ENCODE data around the gene PRDM16. TPM values are rescaled to one million over a fixed set of nuclear protein-coding genes. Genes with fewer than 3 reads are reported as not detected.

Gene PRDM16
- total RNA-seq, 4 donors from 2014 or later, result 0.26 to 7.7 (median 0.35) TPM; not detected in 1

DNA sequence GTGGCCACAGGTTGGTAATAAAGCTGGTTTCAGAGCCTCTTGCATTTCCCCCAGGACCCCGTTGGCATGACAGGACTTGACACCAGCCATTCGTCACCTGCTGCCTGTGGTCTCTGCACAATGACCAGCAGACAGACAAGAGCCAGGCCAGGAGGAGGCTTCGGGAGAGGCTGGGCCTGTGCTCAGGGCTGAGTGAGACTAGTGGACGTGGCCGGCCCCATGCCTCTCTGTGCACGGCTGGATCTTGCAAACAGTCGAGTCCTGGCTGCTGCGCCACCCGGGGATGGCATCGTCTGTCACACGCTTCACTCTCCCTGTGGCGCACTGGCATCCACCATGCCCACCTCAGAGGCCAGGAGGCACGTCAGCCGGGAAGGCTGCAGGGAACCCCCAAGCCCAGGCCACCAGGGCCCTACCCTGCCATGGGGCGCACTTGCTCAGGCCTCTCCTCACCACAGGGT, 208.0 kb downstream of the PRDM16 start:
- H3K27ac ChIP-seq, result no peak overlapping the region
- H3K36me3 ChIP-seq, result no peaks in the 10 kb centered on the region
- H3K27me3 ChIP-seq, result no peaks in the 10 kb centered on the region
- TF ChIP-seq, protein P1, sequence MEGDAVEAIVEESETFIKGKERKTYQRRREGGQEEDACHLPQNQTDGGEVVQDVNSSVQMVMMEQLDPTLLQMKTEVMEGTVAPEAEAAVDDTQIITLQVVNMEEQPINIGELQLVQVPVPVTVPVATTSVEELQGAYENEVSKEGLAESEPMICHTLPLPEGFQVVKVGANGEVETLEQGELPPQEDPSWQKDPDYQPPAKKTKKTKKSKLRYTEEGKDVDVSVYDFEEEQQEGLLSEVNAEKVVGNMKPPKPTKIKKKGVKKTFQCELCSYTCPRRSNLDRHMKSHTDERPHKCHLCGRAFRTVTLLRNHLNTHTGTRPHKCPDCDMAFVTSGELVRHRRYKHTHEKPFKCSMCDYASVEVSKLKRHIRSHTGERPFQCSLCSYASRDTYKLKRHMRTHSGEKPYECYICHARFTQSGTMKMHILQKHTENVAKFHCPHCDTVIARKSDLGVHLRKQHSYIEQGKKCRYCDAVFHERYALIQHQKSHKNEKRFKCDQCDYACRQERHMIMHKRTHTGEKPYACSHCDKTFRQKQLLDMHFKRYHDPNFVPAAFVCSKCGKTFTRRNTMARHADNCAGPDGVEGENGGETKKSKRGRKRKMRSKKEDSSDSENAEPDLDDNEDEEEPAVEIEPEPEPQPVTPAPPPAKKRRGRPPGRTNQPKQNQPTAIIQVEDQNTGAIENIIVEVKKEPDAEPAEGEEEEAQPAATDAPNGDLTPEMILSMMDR (IDR thresholded peaks at IDR 0.05), result no peak
- TF ChIP-seq POLR2A (IDR thresholded peaks at IDR 0.05), result no peak
- no peaks in the 10 kb centered on the region for H3K4me1 ChIP-seq
- intact Hi-C loops (cut with DNase I; ENCODE audit: low total_unique reads), result no loop called here
- DNase-seq, result no peak
- no peak overlapping the region for H3K4me3 ChIP-seq
- H3K9me3 ChIP-seq, result no peaks in the 10 kb centered on the region

DNA sequence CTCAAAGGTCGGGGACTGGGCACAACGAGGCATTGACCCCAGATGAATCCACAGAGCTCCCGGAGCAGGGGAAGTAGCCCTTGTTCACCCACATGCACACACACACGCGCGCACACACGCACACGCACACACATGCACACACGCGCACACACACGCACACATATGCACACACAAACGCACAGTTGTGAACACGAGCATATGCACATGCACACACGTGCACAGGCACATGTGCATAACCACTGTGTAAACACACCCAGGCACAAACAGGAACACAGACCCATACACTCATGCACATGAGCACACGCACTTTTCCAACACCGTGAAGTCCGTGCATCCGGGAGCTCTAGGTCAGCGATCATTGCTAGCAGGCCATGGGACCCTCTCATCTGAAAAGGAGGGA, 208.6 kb downstream of the PRDM16 start:
- Histone ChIP-seq H3K27me3 (no peaks in the 10 kb centered on the region), H3K4me3 (no peak overlapping the region), H3K27ac (no peak overlapping the region), H3K4me1 (no peaks in the 10 kb centered on the region), H3K36me3 (no peaks in the 10 kb centered on the region), H3K9me3 (no peaks in the 10 kb centered on the region)
- intact Hi-C loops (cut with DNase I; ENCODE audit: low total_unique reads), result no loop called here
- DNase-seq, result no peak
- TF ChIP-seq POLR2A (IDR thresholded peaks at IDR 0.05), result no peak
- TF ChIP-seq, protein P1 (IDR thresholded peaks at IDR 0.05), result no peak

DNA sequence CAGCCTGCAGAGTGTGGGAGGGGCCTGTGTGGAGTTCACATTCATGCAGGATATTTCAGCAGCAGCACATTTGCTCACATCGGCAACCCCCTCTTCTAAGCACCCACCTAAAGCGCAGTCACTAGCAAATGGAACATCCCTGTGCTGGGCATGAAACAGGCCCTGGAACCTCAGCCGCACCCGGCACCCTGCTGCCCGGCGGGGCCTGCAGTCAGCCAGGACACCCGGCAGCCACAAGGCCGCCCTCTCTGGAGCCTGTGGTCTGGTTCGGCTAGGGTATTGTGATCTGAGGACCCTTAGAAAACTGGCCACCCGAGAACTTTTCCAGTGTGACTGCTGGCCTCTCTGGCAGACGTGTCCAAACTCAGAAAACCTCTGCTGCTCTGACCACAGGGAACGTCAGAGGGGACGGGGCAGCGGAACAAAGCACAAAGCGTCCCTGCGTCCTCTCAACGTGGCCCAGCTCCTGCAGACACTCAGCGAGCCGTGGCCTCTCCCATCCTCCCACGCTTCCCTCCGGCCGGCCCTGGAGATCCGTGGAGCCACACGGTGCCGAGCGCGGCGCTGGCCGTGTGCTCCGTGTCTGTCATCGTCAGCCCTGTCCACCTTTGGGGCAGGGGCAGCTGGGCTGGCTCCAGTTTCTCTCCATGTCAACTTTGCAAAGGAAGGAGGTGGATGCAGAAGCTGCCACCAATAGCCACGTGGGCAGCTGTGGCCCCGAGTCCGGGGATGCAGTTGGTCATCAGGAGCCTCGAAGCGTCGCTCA, 209.6 kb downstream of the PRDM16 start:
- TF ChIP-seq, protein P1 (IDR thresholded peaks at IDR 0.05), result no peak
- TF ChIP-seq POLR2A (IDR thresholded peaks at IDR 0.05), result no peak
- Histone ChIP-seq H3K36me3 (no peaks in the 10 kb centered on the region), H3K4me3 (no peak overlapping the region), H3K27me3 (no peaks in the 10 kb centered on the region), H3K9me3 (no peaks in the 10 kb centered on the region), H3K27ac (no peak overlapping the region), H3K4me1 (no peaks in the 10 kb centered on the region)
- intact Hi-C loops (cut with DNase I; ENCODE audit: low total_unique reads), result no loop called here
- no peak for DNase-seq

DNA sequence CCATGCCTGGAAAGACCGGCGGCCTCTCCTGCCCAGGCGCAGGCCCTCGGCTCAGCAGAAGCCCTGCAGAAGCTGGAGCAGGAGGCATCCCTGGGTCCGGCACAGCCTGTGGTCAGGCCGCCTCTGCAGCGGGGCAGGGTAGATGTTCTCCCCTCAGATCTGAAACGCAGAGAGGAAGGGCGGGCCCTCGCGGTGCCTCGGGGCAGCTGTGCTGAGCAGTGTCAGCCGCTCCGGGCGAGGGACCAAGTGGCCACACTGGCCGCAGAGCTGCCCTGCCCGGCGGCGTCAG, 210.1 kb downstream of the PRDM16 start:
- Histone ChIP-seq H3K4me3 (no peak overlapping the region), H3K36me3 (no peaks in the 10 kb centered on the region), H3K4me1 (no peaks in the 10 kb centered on the region), H3K27ac (no peak overlapping the region), H3K27me3 (peaks cover 0 to 3% of the 10 kb centered on the region in 2 donors), H3K9me3 (no peaks in the 10 kb centered on the region)
- TF ChIP-seq POLR2A (IDR thresholded peaks at IDR 0.05), result no peak
- TF ChIP-seq, protein P1 (IDR thresholded peaks at IDR 0.05), result no peak
- no peak for DNase-seq
- intact Hi-C loops (cut with DNase I; ENCODE audit: low total_unique reads), result no loop called here

DNA sequence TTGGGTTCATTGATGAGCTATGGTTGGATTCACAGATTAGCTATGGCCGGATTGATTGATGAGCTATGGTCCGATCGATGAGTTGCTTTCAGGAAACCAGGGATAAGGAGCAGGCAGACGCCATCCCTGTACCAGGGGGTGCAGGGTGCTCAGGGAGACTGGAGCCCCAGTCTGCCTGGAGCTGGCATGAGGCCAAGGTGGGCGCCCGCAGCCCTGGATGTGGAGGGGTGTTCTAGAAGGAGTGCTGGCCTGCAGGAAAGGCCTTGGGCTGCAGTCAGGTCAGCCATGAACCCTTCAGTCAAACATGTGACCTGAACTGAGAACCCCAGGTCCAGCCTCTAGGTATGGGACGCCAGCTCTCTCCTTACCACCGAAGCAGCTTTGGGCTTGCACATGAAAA, 212.7 kb downstream of the PRDM16 start:
- Histone ChIP-seq H3K4me1 (no peaks in the 10 kb centered on the region), H3K36me3 (no peaks in the 10 kb centered on the region), H3K9me3 (no peaks in the 10 kb centered on the region), H3K27ac (no peak overlapping the region), H3K4me3 (no peak overlapping the region), H3K27me3 (peaks cover 0 to 3% of the 10 kb centered on the region in 2 donors)
- intact Hi-C loops (cut with DNase I; ENCODE audit: low total_unique reads), result no loop called here
- DNase-seq, result no peak
- TF ChIP-seq, protein P1 (IDR thresholded peaks at IDR 0.05), result no peak
- no peak for TF ChIP-seq POLR2A (IDR thresholded peaks at IDR 0.05)

Data from uterus (tissue), 4 donors.